Astrocyte of the spinal cord (primary cell): Measurements from ENCODE around the gene OSBPL10.

Experiments
- DNase-seq: peaks from one replicate; pipeline ENCODE4 v3.0.0; 2011; ENCODE audit warnings: low read depth, low spot score
- H3K4me3 ChIP-seq: 2 replicates; pipeline ENCODE4 v1.5.1; 2011; ENCODE audit warnings: low read depth, mild to moderate bottlenecking, low read length, moderate library complexity
- in situ Hi-C: cut with HindIII; loops from 2 replicates; pipeline ENCODE4 v1.10.0; 2017; ENCODE audit warnings: low sequenced_read_pairs
- TF ChIP-seq, protein P1 (sequence below): IDR thresholded peaks from 2 replicates; pipeline ENCODE4 v1.5.1; 2012; ENCODE audit warnings: low read depth, mild to moderate bottlenecking, low read length, inconsistent platforms

OSBPL10 gene

GRCh38 chr3:31968927-31969418 lies 12.1 kb downstream of the OSBPL10 start:
- H3K4me3 ChIP-seq, result no peak overlapping the region
- DNase-seq, result peak; percentile 94
- TF ChIP-seq, protein P1, sequence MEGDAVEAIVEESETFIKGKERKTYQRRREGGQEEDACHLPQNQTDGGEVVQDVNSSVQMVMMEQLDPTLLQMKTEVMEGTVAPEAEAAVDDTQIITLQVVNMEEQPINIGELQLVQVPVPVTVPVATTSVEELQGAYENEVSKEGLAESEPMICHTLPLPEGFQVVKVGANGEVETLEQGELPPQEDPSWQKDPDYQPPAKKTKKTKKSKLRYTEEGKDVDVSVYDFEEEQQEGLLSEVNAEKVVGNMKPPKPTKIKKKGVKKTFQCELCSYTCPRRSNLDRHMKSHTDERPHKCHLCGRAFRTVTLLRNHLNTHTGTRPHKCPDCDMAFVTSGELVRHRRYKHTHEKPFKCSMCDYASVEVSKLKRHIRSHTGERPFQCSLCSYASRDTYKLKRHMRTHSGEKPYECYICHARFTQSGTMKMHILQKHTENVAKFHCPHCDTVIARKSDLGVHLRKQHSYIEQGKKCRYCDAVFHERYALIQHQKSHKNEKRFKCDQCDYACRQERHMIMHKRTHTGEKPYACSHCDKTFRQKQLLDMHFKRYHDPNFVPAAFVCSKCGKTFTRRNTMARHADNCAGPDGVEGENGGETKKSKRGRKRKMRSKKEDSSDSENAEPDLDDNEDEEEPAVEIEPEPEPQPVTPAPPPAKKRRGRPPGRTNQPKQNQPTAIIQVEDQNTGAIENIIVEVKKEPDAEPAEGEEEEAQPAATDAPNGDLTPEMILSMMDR, result no peak
- in situ Hi-C loops, result no loop called here

- H3K4me3 ChIP-seq, result no peak overlapping the region
- TF ChIP-seq, protein P1, result no peak
- DNase-seq, result peak; percentile 79
- in situ Hi-C loops, result no loop called here
These were observed 12.6 kb downstream of the OSBPL10 start for GRCh38 chr3:31968369-31968926.

GRCh38 chr3:31967592-31967991 lies 13.5 kb downstream of the OSBPL10 start:
- no peak overlapping the region for H3K4me3 ChIP-seq
- DNase-seq, result no peak
- in situ Hi-C loops, result no loop called here

DNA sequence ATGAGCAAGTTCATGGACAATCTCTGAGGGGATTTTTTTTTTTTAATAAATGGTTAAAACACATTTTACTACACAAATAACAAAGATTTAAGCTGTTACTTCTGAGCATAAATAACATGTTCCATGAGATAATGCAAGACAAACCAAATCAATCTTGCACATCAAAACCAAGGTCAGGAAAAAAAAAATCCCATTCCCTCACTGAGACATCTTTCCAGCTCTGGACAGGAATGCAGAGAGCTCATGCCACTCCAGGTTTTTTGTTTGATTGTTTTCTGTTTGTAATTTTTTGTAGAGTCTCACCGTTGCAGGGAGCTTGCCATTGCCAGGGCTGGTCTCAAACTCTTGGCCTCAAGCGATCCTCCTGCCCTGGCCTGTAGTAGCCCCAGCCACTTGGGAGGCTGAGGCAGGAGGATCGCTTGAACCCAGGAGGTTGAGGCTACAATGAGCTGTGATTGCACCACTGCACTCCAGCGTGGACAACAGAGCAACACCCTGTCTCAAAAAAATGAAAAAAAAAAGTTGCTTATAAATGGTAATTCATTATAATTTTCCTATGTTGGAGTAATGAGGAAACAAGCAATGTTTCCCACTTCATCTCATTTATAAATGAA lies 14.0 kb downstream of the OSBPL10 start:
- no peak for DNase-seq
- in situ Hi-C loops, result no loop called here
- H3K4me3 ChIP-seq, result no peak overlapping the region
- TF ChIP-seq, protein P1, result no peak

More at GRCh38 chr3:31967592-31967991, 13.5 kb downstream of the OSBPL10 start:
- TF ChIP-seq, protein P1, result no peak

DNA sequence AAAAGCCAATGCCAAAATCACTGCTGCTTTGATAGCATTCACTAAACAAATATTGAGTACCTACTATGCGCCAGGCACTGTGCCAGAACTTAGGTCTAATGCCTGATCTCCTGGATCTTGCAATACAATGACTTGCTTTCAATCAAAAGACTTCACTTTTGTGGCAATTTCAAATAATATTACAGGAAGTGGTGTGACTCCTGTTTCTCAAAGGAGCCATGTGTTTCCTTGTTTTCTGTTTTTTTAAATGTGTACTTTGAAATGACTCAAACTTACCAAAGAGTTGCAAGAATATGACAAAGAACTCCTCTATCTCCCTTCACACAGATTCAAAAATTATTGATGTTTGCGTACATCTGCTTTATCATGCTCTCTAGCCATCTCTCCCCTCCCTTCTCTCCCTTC lies 18.3 kb downstream of the OSBPL10 start:
- no peak overlapping the region for H3K4me3 ChIP-seq
- no peak for DNase-seq
- in situ Hi-C loops, result no loop called here
- TF ChIP-seq, protein P1, result no peak

DNA sequence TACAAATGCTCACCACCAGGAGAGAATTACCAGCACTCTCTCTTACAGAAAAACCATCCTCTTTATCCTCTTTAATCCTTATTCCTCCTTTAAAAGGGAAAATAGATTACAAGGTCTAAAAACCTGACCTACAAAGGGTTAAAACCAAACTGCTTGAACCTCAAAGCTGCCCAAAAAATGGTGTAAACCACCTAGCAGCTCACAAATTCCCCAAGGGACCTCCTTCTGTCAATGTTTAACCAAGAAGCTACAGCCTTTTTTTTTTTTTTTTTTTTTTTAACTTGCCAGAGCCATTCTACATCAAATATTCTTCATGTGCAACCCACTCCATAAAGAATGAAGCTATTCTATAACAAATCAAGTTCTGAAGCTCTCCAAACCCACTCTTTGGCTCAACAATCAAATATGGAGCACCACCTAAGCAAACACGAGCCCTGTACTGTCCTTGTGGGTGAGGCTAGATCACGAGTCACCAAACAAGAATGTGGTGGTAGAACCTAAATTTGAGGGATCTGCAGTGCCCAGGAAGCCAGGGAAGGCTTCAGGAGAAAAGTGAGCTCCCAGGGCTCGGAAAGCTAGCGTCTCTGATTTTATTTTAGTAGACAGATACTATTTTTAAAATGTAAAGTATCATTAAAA lies 20.1 kb downstream of the OSBPL10 start:
- peak; percentile 70 for DNase-seq
- H3K4me3 ChIP-seq, result no peak overlapping the region
- in situ Hi-C loops, result no loop called here
- TF ChIP-seq, protein P1, result no peak
